ENCODE results near the gene GPD1. TPM values are rescaled to one million over a fixed set of nuclear protein-coding genes. Genes with fewer than 3 reads are reported as not detected.

The GPD1 gene
- total and polyA plus RNA-seq, 9 of the 15 experiments (the other 6 are each of a cell fraction or from before 2014, with no cell fraction given), result 0.13 to 1.00 (median 0.55) TPM

GRCh38 chr12:50084775-50085614 lies 18.8 kb upstream of the GPD1 start, which contains the start of gene SMARCD1:
SMARCD1 (plus strand) TSS chr12:50085342; CDS start chr12:50085370, 28 bp downstream.
- Histone ChIP-seq H3K9me1 (ENCODE audit: control insufficient read depth, insufficient read depth, low read length) (no peaks in the 10 kb centered on the region), H3K4me1 (replicated peaks in 1 of 2; ENCODE audit: control insufficient read depth in 2 of 2, insufficient read depth in 2 of 2, low read length in 2 of 2) (peaks cover 10 to 21% of the 10 kb centered on the region in 2 experiments; a peak in 4 of 5 replicates), H3K9me3 (replicated peaks; ENCODE audit: control insufficient read depth, insufficient read depth, low read depth, low read length) (no peaks in the 10 kb centered on the region), H3K4me3 (peak within 1 kb of the TSS; percentile 82), H3K79me2 (ENCODE audit: control insufficient read depth, insufficient read depth, low read length) (peaks cover 10% of the 10 kb centered on the region), H3K27ac (ENCODE audit: extremely low read depth, low read depth, low read length) (peak within 1 kb of the TSS; percentile 84), H2AFZ (ENCODE audit: low read depth, low read length) (peak within 1 kb of the TSS; percentile 99), H3K4me2 (ENCODE audit: insufficient read depth, low read length) (peak within 1 kb of the TSS; percentile 90), H3K9ac (ENCODE audit: insufficient read depth in 1 of 2, low read depth in 2 of 2, low read length in 2 of 2) (peak within 1 kb of the TSS; percentile 83 to 89), H3K36me3 (ENCODE audit: control insufficient read depth, insufficient read depth, low read length) (peaks cover 41% of the 10 kb centered on the region), H3K27me3 (ENCODE audit: control insufficient read depth in 2 of 2, insufficient read depth in 2 of 2, low read length in 2 of 2) (no peaks in the 10 kb centered on the region), H4K20me1 (replicated peaks; ENCODE audit: control insufficient read depth, insufficient read depth, low read length) (peaks cover 5% of the 10 kb centered on the region)
- CTCF ChIA-PET (ENCODE audit: low intra/inter-chr PET ratio), result interaction anchor here (0.5 to 2.0 kb wide), 2 partner anchors 12 to 90 kb away, joined by 3 to 10 read pairs; no protein-coding TSS in a partner anchor
- TSS peak; percentile 96 for BruUV-seq (replicated peaks)
- under 1% methylated on average over 43 of the region's 69 CpGs for WGBS (ENCODE audit: insufficient coverage, low coverage, missing lambda C conversion rate)
- in situ Hi-C loops (cut with MboI) (loop anchor here (5.0 kb wide), 1 partner anchor 92 kb away; no protein-coding TSS in a partner anchor), intact Hi-C loops (cut with micrococcal nuclease) (loop anchor here (1.0 to 5.0 kb wide), 2 partner anchors 26 to 677 kb away; partner anchors contain the start of gene ATF1)
- POLR2A ChIA-PET, result interaction anchor here (0.6 to 2.5 kb wide), 23 partner anchors 8 to 1233 kb away, joined by 3 to 16 read pairs (median 4); partner anchors contain the start of genes CERS5, DDX23, GPD1 and TMBIM6
- ATAC-seq (peak; percentile 96), FAIRE-seq (peak; percentile 96), DNase-seq (ENCODE audit: extremely low read depth in 1 of 4, low spot score in 3 of 4) (peak; percentile 92 to 96 (median 93))
- TF ChIP-seq ZNF764 (CRISPR knock-in tag; IDR thresholded peaks at IDR 0.05; ENCODE audit: low read depth), result no peak
- no peak for TF ChIP-seq POLR3G (IDR thresholded peaks at IDR 0.05; ENCODE audit: extremely low read depth, insufficient read length, insufficient replicate concordance)
- TF ChIP-seq ILK (tag; IDR thresholded peaks at IDR 0.05; ENCODE audit: borderline replicate concordance, low read depth), result no peak
- TF ChIP-seq KLF16 (IDR thresholded peaks at IDR 0.05), result no peak
- TF ChIP-seq HINFP (tag; conservative IDR thresholded peaks at IDR 0.05; ENCODE audit: low read depth), result no peak
- TF ChIP-seq CSDE1 (IDR thresholded peaks at IDR 0.05), result no peak
- no peak for TF ChIP-seq NR4A1 (CRISPR knock-in tag; IDR thresholded peaks at IDR 0.05)
- peak; percentile 41; the same call in 1 of the 2 replicates for TF ChIP-seq NR4A1 (tag; IDR thresholded peaks at IDR 0.05)
- TF ChIP-seq ATF7 (IDR thresholded peaks at IDR 0.05), result peak; percentile 50; the same call in 1 of the 2 replicates
- no peak for TF ChIP-seq NFYB (IDR thresholded peaks at IDR 0.05; ENCODE audit: extremely low read depth, insufficient read length)
- peak; percentile 97 for TF ChIP-seq ZBTB7A (IDR thresholded peaks at IDR 0.05; ENCODE audit: borderline replicate concordance, control insufficient read depth, low read depth, low read length)
- no peak for TF ChIP-seq MCM5 (IDR thresholded peaks at IDR 0.05; ENCODE audit: low read depth)
- TF ChIP-seq PYGO2 (tag; IDR thresholded peaks at IDR 0.05), result no peak
- TF ChIP-seq GTF2E2 (tag; IDR thresholded peaks at IDR 0.05), result no peak
- no peak for TF ChIP-seq RBM15 (IDR thresholded peaks at IDR 0.05; ENCODE audit: insufficient read depth, low read length)
- TF ChIP-seq STAT5B (CRISPR knock-in tag; IDR thresholded peaks at IDR 0.05), result no peak
- no peak for TF ChIP-seq ZNF174 (CRISPR knock-in tag; IDR thresholded peaks at IDR 0.05)
- TF ChIP-seq MTA2 (IDR thresholded peaks at IDR 0.05; ENCODE audit: low read depth), result no peak
- peak; percentile 37; the same call in 1 of the 2 replicates for TF ChIP-seq ZBTB2 (IDR thresholded peaks at IDR 0.05)
- TF ChIP-seq PHB (CRISPR knock-in tag; IDR thresholded peaks at IDR 0.05), result no peak
